RCC 7860 (cell line): ENCODE measurements around the gene FBXL17.

Experiments used
- DNase-seq: peaks from one replicate; pipeline ENCODE4 v3.0.0-alpha.2; 2015; ENCODE audit warnings: low spot score
- FAIRE-seq: peaks from 2 replicates; lab custom pipeline; 2012; peaks lifted over from hg19 to GRCh38; lab: Jason Lieb, UNC

FBXL17 gene

GRCh38 chr5:108109059-108109458 lies 272.8 kb downstream of the FBXL17 start:
- FAIRE-seq (no peak), DNase-seq (no peak)

GRCh38 chr5:108104448-108104847 lies 277.4 kb downstream of the FBXL17 start:
- FAIRE-seq: no peak

DNA sequence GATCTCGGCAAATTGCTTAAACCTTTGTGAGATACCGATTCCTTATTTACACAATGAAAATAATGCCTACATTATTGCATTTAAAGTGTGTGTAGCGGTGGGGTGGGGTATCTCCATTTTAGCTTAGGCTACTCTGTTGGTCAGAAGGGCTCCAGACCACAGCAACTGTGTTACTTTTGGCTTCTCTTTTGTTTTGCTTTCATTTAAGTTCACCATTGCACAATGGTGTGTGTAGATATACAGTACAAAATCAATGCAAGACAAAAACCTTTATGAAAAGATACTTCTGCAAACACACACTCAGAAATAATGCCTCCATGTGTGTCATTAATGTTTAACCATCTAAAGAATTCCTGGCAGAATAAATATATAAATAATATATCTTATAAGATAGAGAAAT lies 279.4 kb downstream of the FBXL17 start:
- no peak for FAIRE-seq
- no peak for DNase-seq

More at GRCh38 chr5:108104448-108104847, 277.4 kb downstream of the FBXL17 start:
- no peak for DNase-seq

DNA sequence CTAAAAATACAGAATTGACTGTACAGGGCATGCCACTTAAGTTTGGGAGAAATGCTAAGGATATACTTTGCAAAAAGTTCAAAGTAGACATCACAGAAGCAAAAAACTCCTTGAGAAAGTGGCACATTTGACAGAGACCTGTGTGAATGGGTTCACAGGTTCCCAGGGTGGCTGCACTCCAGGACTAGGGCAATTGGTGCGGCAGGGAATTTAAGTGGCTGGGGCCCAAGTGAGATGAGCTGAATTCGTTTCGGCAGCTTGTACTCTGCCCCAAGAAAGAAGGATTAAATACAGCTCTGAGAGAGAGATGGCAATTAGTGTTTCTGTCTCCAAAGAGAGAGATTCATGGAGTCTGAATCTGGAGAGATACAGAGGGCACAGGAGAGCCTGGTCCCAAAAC lies 280.1 kb downstream of the FBXL17 start:
- no peak for FAIRE-seq

DNA sequence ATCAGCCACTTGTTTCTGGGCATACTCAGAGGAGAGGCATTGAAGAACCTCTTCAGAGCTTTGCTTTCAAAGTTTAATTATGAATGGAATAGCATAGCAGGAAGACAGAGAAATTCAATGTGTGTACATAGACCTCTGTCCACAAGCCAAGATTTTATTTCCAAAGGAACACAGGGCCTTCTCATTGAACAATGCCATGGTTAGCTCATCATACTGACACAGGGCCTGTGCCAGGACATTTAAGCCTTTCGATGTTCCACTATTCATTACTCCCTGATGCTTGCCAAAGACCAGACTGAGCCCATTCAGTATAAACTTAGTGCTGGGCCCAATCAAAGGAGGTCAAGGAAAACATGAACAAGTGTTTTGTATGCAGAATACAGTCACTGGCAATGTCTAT lies 280.8 kb downstream of the FBXL17 start:
- FAIRE-seq (no peak), DNase-seq (no peak)

More for the DNA sequence above, 280.1 kb downstream of the FBXL17 start:
- no peak for DNase-seq

- DNase-seq (no peak), FAIRE-seq (no peak)
Measured at GRCh38 chr5:108094800-108095199, 287.1 kb downstream of the FBXL17 start.

DNA sequence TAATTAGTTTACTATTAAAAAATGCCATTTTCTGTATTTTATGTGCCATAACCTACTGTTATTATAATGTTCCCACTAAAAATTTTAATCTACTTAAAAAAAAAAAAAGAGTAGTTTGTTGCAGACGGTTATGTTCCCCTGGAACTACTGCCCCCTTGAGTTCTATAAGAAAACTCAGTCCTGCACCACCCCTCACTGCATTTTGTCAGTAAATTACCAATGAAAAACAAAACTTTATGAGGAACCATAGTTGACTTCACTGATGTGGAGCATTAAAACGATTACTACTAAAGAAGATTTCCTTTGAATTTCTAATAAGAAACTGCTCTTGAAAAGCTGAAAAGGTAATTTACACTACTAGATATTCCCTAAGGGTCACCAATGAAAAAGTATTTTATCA lies 288.7 kb downstream of the FBXL17 start:
- FAIRE-seq (no peak), DNase-seq (no peak)

DNA sequence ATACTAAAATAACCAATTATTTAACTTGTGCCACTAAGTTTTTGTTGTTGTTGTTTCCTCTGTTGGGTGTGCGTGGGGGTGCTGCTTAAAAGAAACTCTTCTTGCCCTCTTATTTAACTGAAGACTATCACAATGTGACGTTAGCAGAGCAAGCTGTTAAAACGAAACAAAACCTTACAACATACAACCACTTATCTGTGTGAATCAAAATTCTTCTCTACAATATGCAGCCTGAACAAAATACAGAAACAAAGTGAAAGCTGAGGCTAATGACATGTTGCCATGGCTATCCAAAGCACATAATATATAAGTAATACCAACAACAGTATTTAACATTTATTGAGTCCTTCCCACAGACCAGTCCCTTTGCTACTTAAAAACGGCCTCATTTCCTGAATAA lies 291.0 kb downstream of the FBXL17 start:
- FAIRE-seq (no peak), DNase-seq (no peak)

- DNase-seq (no peak), FAIRE-seq (no peak)
Measured at GRCh38 chr5:108084105-108084504, 297.8 kb downstream of the FBXL17 start.

- FAIRE-seq (no peak), DNase-seq (no peak)
Measured at GRCh38 chr5:108083232-108083631, 298.7 kb downstream of the FBXL17 start.

GRCh38 chr5:108081707-108082106 lies 300.2 kb downstream of the FBXL17 start:
- DNase-seq (no peak), FAIRE-seq (no peak)

DNA sequence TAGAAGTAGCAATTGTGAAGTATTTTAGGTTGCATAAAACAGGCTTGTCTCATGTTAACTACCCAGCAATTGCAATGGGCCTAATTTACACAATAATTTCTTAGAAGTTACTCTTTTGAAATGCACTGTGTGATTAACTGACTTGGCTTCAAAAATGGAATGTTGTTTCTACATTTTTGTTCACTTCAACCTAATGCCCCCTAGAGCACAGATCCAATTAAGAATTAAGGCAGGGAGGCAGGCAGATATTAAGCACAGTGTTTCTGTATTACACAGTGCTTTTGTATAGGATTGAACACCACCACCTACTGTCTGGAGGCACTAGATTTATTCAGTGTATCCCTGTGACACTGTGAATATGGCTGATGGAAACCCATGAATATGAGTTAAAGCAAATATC lies 302.1 kb downstream of the FBXL17 start:
- FAIRE-seq: no peak
- DNase-seq: no peak

DNA sequence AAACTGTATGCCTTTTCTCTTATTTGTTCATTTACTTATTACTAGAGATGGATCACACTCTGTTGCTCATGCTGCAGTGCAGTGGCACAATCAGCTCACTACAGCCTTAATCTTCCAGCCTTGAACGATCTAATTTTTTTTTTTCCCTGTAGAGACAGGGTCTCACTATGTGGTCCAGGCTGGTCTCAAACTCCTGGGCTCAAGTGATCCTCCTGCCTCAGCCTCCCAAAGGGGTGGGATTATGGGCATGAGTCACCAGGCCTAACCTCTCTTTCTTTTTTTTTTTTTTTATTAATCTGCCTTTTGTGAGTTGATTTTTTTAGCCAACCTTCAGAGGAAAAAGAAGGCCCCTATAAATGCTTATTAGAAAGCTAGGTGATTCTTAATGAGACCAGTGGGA lies 303.0 kb downstream of the FBXL17 start:
- DNase-seq: no peak
- no peak for FAIRE-seq

DNA sequence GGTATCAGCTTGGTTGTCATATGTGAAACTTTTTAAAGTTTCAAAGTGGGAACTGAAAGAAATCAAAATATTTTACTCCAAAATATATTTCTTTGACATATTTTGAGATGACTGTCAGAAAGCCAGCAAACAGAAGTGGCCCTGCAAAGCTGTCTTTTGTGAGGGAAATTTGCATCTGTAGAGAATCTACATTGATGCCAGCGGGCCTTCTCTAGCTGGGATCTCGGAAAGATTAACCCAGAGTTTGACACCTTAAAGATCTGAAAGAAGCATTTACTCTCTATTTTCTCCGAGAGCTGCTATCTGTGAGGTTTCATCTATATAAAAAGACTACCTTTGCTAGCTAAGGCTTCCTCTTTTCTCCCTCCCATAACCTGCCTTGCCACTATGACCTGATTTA lies 303.6 kb downstream of the FBXL17 start:
- FAIRE-seq: no peak
- DNase-seq: no peak

- FAIRE-seq (no peak), DNase-seq (no peak)
Measured at GRCh38 chr5:108074626-108075025, 307.3 kb downstream of the FBXL17 start.

- no peak for FAIRE-seq
- no peak for DNase-seq
Measured at GRCh38 chr5:108064302-108064701, 317.6 kb downstream of the FBXL17 start.

DNA sequence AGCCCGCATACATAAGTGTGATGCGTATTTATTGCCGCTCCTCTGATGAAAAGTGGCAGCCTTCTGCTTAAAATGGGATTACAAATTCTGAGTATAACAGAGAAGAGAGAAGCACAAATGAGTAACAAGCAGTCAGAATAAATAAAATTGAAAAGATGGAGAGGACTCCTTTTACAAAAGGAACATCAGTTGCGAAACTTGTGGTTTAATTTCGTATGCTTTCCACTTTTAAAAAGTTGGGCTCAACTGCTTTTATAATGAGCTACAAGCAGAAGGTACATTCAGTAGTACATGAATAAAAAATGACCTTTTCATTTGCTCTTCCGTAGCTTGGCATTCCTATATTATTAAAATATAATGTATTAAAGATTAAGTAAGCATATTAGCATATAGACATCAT lies 320.0 kb downstream of the FBXL17 start:
- DNase-seq: no peak

DNA sequence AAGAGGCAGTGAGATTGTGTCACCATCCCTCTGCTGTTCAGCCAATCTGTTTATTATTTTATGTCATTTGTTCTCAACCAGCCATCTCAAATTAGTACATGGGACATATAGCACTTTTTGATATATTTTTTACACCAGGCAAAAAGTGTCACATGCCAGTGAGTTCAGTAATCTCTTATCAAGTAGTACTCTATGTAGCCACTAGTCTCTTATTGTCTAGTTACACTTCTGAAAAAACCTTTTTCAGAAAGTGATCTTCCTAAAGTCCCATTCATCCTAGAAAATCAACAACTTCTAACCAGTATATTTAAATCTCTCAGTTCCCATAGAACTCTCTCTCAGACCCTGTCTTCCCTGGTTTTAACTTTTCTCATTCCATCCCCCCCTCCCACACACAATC lies 321.6 kb downstream of the FBXL17 start:
- FAIRE-seq (no peak), DNase-seq (no peak)

More for the DNA sequence above, 320.0 kb downstream of the FBXL17 start:
- FAIRE-seq: no peak

- DNase-seq: no peak
- no peak for FAIRE-seq
Measured at GRCh38 chr5:108059334-108059733, 322.6 kb downstream of the FBXL17 start.

GRCh38 chr5:108054349-108054748 lies 327.5 kb downstream of the FBXL17 start:
- DNase-seq: no peak
- no peak for FAIRE-seq

- FAIRE-seq (no peak), DNase-seq (no peak)
Measured at GRCh38 chr5:108046955-108047670, 334.8 kb downstream of the FBXL17 start.

DNA sequence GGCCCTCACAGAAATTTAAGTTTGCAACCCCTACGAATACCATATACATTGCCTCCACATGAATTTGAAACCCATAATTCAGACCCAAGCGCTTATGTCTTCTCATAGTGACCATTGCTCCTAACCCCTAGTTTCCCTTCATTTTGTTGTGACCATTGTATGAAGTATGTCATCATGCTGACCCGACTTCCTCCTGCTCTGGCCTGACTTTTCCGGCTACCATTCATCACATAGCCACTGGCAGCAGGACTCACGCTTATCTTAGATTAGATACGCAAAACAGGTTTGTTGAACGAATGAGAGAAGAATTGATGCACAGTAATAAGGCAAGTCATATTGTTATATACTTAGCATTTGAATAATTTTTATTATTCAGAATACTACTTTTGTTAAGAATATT lies 345.4 kb downstream of the FBXL17 start:
- DNase-seq: no peak
- FAIRE-seq: no peak

DNA sequence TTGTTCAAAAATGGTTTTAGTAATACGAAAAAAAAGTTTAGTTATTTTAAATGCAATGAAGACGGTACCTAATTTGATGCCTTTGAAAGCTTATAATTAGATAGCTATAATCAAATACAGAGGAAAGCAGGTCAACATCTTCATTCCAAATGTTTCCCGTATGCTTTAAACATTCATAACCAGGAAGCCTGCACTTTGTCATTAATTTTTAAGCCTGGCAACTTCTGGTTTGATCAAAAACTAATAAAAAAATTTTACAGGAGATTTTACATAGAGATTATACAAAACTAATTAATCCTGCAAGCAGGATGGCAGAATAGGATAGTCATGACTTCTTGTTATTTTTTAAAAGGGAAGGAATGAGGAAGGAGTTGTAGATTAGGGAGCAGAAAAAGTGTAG lies 353.0 kb downstream of the FBXL17 start:
- DNase-seq (no peak), FAIRE-seq (no peak)
